Hepatocyte (in vitro differentiated cells): ENCODE results near the gene TTC28. TPM values are rescaled to one million over a fixed set of nuclear protein-coding genes. Genes with fewer than 3 reads are reported as not detected.

Experiments used
- DNase-seq: peaks from one replicate; pipeline ENCODE4 v3.0.0-alpha.2; 2016; ENCODE audit warnings: low spot score
- H2AFZ ChIP-seq: fragments of 200-600 bp; sonication (generic); 2 replicates; pipeline ENCODE4 v1.6.0; 2016; ENCODE audit warnings: antibody characterized with exemption, mild to moderate bottlenecking
- H3K27ac ChIP-seq: fragments of 200-600 bp; sonication (generic); 2 replicates; pipeline ENCODE4 v1.5.1; 2016; ENCODE audit warnings: mild to moderate bottlenecking
- H3K27me3 ChIP-seq: fragments of 200-600 bp; sonication (generic); 2 replicates; pipeline ENCODE4 v1.6.1; 2016
- H3K36me3 ChIP-seq: fragments of 200-600 bp; sonication (generic); replicated peaks from 2 replicates; pipeline ENCODE4 v1.5.1; 2016; ENCODE audit warnings: low read depth; ENCODE audit not compliant: insufficient read depth
- H3K4me1 ChIP-seq: fragments of 200-600 bp; sonication (generic); 2 replicates; pipeline ENCODE4 v1.5.1; 2016; ENCODE audit warnings: mild to moderate bottlenecking, moderate library complexity; ENCODE audit not compliant: insufficient read depth
- H3K4me2 ChIP-seq: fragments of 200-600 bp; sonication (generic); 2 replicates; pipeline ENCODE4 v1.6.0; 2016
- H3K4me3 ChIP-seq: fragments of 200-600 bp; sonication (generic); 2 replicates; pipeline ENCODE4 v1.5.1; 2016; ENCODE audit warnings: mild to moderate bottlenecking
- H3K79me2 ChIP-seq: fragments of 200-600 bp; sonication (generic); 2 replicates; pipeline ENCODE4 v1.6.0; 2017; ENCODE audit warnings: mild to moderate bottlenecking
- H3K9me2 ChIP-seq: fragments of 200-600 bp; sonication (generic); replicated peaks from 2 replicates; pipeline ENCODE4 v1.6.0; 2017; ENCODE audit warnings: mild to moderate bottlenecking; ENCODE audit not compliant: insufficient read depth
- H3K9me3 ChIP-seq: fragments of 200-600 bp; sonication (generic); 2 replicates; pipeline ENCODE4 v1.5.1; 2016; ENCODE audit warnings: low read depth, mild to moderate bottlenecking
- H4K20me1 ChIP-seq: fragments of 200-600 bp; sonication (generic); 2 replicates; pipeline ENCODE4 v1.6.0; 2016; ENCODE audit warnings: mild to moderate bottlenecking; ENCODE audit not compliant: insufficient read depth, poor library complexity, severe bottlenecking
- EZH2 ChIP-seq: fragments of 200-600 bp; sonication (generic); IDR thresholded peaks from 2 replicates; pipeline ENCODE4 v1.6.1; 2016; ENCODE audit warnings: antibody characterized with exemption, mild to moderate bottlenecking, borderline replicate concordance
- EZH2phosphoT487 ChIP-seq: fragments of 200-600 bp; sonication (generic); IDR thresholded peaks from one replicate; pipeline ENCODE4 v1.6.1; 2018; ENCODE audit warnings: antibody characterized with exemption, mild to moderate bottlenecking, low read depth, moderate library complexity; ENCODE audit not compliant: unreplicated experiment, severe bottlenecking
- WGBS: methylation state at CpG from one replicate; pipeline ENCODE4 v1.1.6; 2016; ENCODE audit warnings: low lambda C conversion rate; ENCODE audit errors: missing lambda C conversion rate; 5-methylcytosine and 5-hydroxymethylcytosine counted together
- polyA plus RNA-seq: library from polyadenylated mRNA; unstranded; fragments of >200 nt; fragmentation: Nextera tagmentation; extraction: Ambion mirVana; gene quantifications from 2 replicates; pipeline ENCODE4 v1.2.1, GENCODE V29; 2016
- total RNA-seq: library from RNA; depleted of rRNA; stranded (reverse); fragments of >200 nt; gene quantifications from 2 replicates; pipeline ENCODE4 v1.2.3, GENCODE V29; 2014
- TF ChIP-seq, protein P1 (sequence below): fragments of 200-600 bp; sonication (generic); IDR thresholded peaks from 2 replicates; pipeline ENCODE4 v1.5.1; 2016; ENCODE audit warnings: antibody characterized with exemption, mild to moderate bottlenecking; ENCODE audit not compliant: poor library complexity

Gene TTC28
- total and polyA plus RNA-seq, 2 experiments from 2014 or later, result 14.7 to 30.4 TPM

DNA sequence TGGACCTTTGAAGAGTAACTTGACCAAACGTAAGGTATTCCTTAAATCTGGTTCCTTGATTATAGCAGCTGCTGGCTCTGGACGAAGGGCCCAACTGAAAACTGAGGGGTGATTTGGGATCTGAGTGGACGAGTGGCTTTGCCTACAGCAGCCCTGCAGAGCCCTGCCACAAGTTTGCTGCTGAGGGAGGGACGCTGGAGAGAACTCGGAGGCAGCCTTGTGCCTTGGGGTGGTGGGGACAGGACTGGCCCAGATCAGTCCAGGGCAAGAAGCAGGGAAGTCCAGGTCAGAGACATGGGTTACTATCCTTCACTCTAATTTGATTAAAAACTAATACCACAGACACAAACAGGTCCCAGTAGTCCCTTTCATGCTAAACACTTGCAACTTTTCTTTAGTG is 671.0 kb downstream of the TTC28 start:
- 93% methylated on average over 5 of the region's 5 CpGs for WGBS
- TF ChIP-seq EZH2phosphoT487, result no peak
- TF ChIP-seq, protein P1, sequence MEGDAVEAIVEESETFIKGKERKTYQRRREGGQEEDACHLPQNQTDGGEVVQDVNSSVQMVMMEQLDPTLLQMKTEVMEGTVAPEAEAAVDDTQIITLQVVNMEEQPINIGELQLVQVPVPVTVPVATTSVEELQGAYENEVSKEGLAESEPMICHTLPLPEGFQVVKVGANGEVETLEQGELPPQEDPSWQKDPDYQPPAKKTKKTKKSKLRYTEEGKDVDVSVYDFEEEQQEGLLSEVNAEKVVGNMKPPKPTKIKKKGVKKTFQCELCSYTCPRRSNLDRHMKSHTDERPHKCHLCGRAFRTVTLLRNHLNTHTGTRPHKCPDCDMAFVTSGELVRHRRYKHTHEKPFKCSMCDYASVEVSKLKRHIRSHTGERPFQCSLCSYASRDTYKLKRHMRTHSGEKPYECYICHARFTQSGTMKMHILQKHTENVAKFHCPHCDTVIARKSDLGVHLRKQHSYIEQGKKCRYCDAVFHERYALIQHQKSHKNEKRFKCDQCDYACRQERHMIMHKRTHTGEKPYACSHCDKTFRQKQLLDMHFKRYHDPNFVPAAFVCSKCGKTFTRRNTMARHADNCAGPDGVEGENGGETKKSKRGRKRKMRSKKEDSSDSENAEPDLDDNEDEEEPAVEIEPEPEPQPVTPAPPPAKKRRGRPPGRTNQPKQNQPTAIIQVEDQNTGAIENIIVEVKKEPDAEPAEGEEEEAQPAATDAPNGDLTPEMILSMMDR, result no peak
- no peak for TF ChIP-seq EZH2
- Histone ChIP-seq H3K79me2 (no peaks in the 10 kb centered on the region), H3K36me3 (no peaks in the 10 kb centered on the region), H2AFZ (no peak overlapping the region), H3K27me3 (no peaks in the 10 kb centered on the region), H3K9me2 (no peaks in the 10 kb centered on the region), H4K20me1 (no peaks in the 10 kb centered on the region), H3K4me1 (no peaks in the 10 kb centered on the region), H3K9me3 (no peaks in the 10 kb centered on the region), H3K27ac (no peak overlapping the region), H3K4me2 (no peak overlapping the region), H3K4me3 (no peak overlapping the region)
- no peak for DNase-seq

DNA sequence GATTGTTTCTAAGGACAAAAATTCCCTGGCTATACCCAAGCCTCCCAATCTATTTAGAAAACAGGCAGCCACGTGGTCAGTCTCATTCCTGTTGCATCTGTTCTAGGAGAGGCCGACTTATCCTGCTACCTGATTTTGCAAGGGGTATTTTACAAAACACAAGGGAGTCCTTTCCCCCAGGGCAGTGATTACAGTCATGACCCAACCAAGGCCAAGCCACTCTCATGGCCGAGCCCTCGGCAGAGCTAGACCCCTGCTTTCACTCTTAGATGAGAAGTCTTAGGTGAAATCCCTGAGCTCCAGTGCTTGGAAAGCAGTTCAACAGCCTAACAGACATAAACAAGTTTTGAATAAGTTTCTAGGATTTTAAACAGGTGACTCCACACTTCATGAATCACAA is 671.6 kb downstream of the TTC28 start:
- Histone ChIP-seq H3K9me3 (no peaks in the 10 kb centered on the region), H3K9me2 (no peaks in the 10 kb centered on the region), H3K27me3 (no peaks in the 10 kb centered on the region), H3K79me2 (no peaks in the 10 kb centered on the region), H2AFZ (no peak overlapping the region), H4K20me1 (no peaks in the 10 kb centered on the region), H3K4me3 (no peak overlapping the region), H3K4me1 (no peaks in the 10 kb centered on the region), H3K36me3 (no peaks in the 10 kb centered on the region), H3K4me2 (no peak overlapping the region), H3K27ac (no peak overlapping the region)
- WGBS, result 80% methylated on average over 4 of the region's 4 CpGs
- no peak for TF ChIP-seq EZH2
- TF ChIP-seq, protein P1, result no peak
- no peak for TF ChIP-seq EZH2phosphoT487
- no peak for DNase-seq

DNA sequence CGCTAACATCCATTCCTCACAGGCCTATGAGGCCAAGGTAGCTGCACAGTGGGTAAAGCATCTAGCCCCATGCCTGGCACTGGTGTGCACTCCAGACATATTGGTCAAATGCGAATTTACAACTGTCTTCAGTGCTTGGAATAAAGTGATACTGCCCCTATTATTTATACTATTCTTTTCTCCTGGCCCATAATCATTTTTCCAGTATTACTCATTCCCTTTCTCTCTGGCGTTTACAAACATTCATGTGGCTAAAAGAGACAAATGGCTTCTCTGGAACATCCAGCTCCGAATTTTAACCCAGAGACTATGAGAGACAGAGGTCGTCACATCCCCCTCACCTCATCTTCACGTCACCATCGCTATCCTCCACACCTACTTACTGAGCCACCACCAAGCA is 673.4 kb downstream of the TTC28 start:
- H3K4me2 ChIP-seq, result no peak overlapping the region
- no peaks in the 10 kb centered on the region for H4K20me1 ChIP-seq
- no peaks in the 10 kb centered on the region for H3K9me2 ChIP-seq
- no peaks in the 10 kb centered on the region for H3K4me1 ChIP-seq
- no peaks in the 10 kb centered on the region for H3K27me3 ChIP-seq
- no peak overlapping the region for H3K4me3 ChIP-seq
- H3K27ac ChIP-seq, result no peak overlapping the region
- no peaks in the 10 kb centered on the region for H3K79me2 ChIP-seq
- TF ChIP-seq, protein P1, result no peak
- TF ChIP-seq EZH2phosphoT487 (no peak), EZH2 (no peak)
- DNase-seq, result no peak
- H3K9me3 ChIP-seq, result no peaks in the 10 kb centered on the region
- H2AFZ ChIP-seq, result no peak overlapping the region
- H3K36me3 ChIP-seq, result no peaks in the 10 kb centered on the region
- 97% methylated on average over 7 of the region's 7 CpGs for WGBS

DNA sequence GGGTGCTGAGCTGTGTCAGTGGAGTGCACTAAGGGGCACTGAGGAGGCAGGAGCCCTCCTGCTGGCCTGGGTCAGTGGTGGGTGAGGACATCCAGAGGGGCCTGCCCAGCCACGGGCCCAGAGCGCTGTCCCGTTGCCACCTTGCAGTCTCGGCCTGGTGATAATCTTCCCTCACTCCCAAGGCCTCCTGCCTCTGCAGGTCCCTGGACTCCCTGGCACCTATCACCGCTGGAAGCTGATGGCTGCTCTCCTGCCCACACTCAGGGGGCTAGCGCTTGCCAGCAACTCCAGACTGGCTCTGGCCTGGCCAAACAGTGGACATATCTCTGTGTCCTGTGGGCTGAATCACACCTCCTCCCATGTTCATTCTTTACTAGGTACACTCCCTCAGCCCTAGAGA is 674.1 kb downstream of the TTC28 start:
- Histone ChIP-seq H3K36me3 (no peaks in the 10 kb centered on the region), H3K79me2 (no peaks in the 10 kb centered on the region), H3K4me2 (no peak overlapping the region), H4K20me1 (no peaks in the 10 kb centered on the region), H3K9me3 (no peaks in the 10 kb centered on the region), H3K4me3 (no peak overlapping the region), H3K27me3 (no peaks in the 10 kb centered on the region), H3K4me1 (no peaks in the 10 kb centered on the region), H3K27ac (no peak overlapping the region), H3K9me2 (no peaks in the 10 kb centered on the region), H2AFZ (no peak overlapping the region)
- 93% methylated on average over 6 of the region's 6 CpGs for WGBS
- TF ChIP-seq, protein P1, result no peak
- TF ChIP-seq EZH2 (no peak), EZH2phosphoT487 (no peak)
- DNase-seq, result no peak
